Measurements from ENCODE around the gene SOX1.

DNA sequence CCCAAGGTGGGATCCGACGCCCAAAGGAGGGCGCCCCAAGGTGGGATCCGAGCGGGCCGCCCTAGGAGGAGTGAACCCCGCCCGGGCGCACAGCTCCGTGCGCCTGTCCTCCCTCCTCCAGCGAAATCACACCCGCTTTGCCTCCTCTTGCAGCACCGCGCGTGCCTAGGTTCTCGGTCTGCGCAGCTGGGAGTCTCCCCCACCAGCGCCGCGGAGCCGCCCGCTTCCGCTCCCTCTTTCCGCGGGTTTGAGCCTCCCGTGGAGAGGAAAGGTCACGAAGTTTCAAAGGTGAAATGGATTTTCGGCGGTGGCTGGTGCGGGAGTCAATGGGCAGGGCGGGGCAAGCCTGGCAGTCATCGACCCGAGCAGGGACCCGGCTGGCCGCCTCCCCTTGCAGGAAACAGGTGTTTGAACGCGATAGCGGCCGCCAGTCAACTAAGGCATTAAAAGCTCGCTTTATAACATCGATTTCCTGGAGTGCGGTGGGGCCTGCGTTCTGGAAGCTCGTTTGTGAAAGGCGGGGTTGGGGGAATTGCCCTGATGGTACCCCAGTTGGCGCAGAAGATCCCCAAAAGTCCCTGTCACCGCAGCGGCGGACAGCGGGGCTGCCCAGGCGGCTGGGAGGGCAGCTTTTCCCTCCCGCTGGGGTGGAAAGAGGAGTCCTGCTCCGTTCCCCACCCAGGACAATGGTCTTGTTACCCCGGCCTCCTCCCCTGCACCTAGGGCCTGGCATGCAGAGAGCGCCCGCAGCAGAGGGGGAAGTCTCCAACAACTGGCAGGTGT lies 9.0 kb upstream of the SOX1 start:
- TF ChIP-seq JUNB (IDR thresholded peaks at IDR 0.05) (no peak), PHF8 (IDR thresholded peaks at IDR 0.05; ENCODE audit: borderline replicate concordance, low read depth) (no peak), EHMT2 (IDR thresholded peaks at IDR 0.05; ENCODE audit: low read depth) (no peak), EP300 (IDR thresholded peaks at IDR 0.05) (no peak), CEBPB (IDR thresholded peaks at IDR 0.05) (no peak), JUN (IDR thresholded peaks at IDR 0.05) (no peak), RNF2 (IDR thresholded peaks at IDR 0.05; ENCODE audit: borderline replicate concordance, low read depth) (no peak), POLR2AphosphoS2 (conservative IDR thresholded peaks at IDR 0.05; ENCODE audit: low read length) (no peak), PBX3 (IDR thresholded peaks at IDR 0.05) (no peak), RFX5 (IDR thresholded peaks at IDR 0.05) (no peak)
- TF ChIP-seq, protein P1, sequence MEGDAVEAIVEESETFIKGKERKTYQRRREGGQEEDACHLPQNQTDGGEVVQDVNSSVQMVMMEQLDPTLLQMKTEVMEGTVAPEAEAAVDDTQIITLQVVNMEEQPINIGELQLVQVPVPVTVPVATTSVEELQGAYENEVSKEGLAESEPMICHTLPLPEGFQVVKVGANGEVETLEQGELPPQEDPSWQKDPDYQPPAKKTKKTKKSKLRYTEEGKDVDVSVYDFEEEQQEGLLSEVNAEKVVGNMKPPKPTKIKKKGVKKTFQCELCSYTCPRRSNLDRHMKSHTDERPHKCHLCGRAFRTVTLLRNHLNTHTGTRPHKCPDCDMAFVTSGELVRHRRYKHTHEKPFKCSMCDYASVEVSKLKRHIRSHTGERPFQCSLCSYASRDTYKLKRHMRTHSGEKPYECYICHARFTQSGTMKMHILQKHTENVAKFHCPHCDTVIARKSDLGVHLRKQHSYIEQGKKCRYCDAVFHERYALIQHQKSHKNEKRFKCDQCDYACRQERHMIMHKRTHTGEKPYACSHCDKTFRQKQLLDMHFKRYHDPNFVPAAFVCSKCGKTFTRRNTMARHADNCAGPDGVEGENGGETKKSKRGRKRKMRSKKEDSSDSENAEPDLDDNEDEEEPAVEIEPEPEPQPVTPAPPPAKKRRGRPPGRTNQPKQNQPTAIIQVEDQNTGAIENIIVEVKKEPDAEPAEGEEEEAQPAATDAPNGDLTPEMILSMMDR (IDR thresholded peaks at IDR 0.05): no peak
- TF ChIP-seq, protein P2, sequence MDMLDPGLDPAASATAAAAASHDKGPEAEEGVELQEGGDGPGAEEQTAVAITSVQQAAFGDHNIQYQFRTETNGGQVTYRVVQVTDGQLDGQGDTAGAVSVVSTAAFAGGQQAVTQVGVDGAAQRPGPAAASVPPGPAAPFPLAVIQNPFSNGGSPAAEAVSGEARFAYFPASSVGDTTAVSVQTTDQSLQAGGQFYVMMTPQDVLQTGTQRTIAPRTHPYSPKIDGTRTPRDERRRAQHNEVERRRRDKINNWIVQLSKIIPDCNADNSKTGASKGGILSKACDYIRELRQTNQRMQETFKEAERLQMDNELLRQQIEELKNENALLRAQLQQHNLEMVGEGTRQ (IDR thresholded peaks at IDR 0.05): no peak
- TF ChIP-seq, protein P3, sequence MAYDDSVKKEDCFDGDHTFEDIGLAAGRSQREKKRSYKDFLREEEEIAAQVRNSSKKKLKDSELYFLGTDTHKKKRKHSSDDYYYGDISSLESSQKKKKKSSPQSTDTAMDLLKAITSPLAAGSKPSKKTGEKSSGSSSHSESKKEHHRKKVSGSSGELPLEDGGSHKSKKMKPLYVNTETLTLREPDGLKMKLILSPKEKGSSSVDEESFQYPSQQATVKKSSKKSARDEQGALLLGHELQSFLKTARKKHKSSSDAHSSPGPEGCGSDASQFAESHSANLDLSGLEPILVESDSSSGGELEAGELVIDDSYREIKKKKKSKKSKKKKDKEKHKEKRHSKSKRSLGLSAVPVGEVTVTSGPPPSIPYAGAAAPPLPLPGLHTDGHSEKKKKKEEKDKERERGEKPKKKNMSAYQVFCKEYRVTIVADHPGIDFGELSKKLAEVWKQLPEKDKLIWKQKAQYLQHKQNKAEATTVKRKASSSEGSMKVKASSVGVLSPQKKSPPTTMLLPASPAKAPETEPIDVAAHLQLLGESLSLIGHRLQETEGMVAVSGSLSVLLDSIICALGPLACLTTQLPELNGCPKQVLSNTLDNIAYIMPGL (CRISPR knock-in tag; IDR thresholded peaks at IDR 0.05; ENCODE audit: borderline replicate concordance): no peak
